LHCN-M2 (cell line): ENCODE results near the gene MRGPRX2. TPM values are rescaled to one million over a fixed set of nuclear protein-coding genes. Genes with fewer than 3 reads are reported as not detected.

ENCODE experiments used
- DNase-seq: peaks from one replicate; pipeline ENCODE4 v3.0.0-alpha.2; 2012; ENCODE audit warnings: low read depth
- total RNA-seq: library from RNA; depleted of rRNA; stranded (reverse); fragments of >200 nt; gene quantifications from 2 replicates; pipeline ENCODE4 v1.2.3, GENCODE V29; 2014; rRNA removed

MRGPRX2 gene
- total RNA-seq, 1 experiment from 2014 or later, result not detected

GRCh38 chr11:19012636-19013035 is 47.9 kb downstream of the MRGPRX2 start:
- no peak for DNase-seq

Other genes with a start within 250 kb of the MRGPRX2 start
- gene MRGPRX1, start 121.3 kb downstream of the MRGPRX2 start, total RNA-seq, result not detected in 2 replicates
- gene ZDHHC13, start 56.5 kb upstream of the MRGPRX2 start, total RNA-seq, result 15.8 and 19.6 TPM in 2 replicates
- 0.32 and 0.46 TPM in 2 replicates for gene CSRP3, start 141.3 kb upstream of the MRGPRX2 start, total RNA-seq
- 3.0 and 4.9 TPM in 2 replicates for gene E2F8, start 180.2 kb upstream of the MRGPRX2 start, total RNA-seq